GM06990 (cell line): ENCODE data around the gene TPH2.

Experiments used
- DNase-seq: peaks from one replicate; pipeline ENCODE4 v3.0.0-alpha.2; 2011; ENCODE audit not compliant: insufficient read length; ENCODE audit errors: extremely low read depth
- H3K27me3 ChIP-seq: replicated peaks from 2 replicates; pipeline ENCODE4 v1.6.0; 2011; ENCODE audit warnings: low read length; ENCODE audit not compliant: control insufficient read depth, insufficient read depth
- H3K36me3 ChIP-seq: 2 replicates; pipeline ENCODE4 v1.5.1; 2011; ENCODE audit warnings: low read length; ENCODE audit not compliant: control insufficient read depth, insufficient read depth
- H3K4me3 ChIP-seq: replicated peaks from 2 replicates; pipeline ENCODE4 v1.5.1; 2011; ENCODE audit warnings: low read depth, mild to moderate bottlenecking, control low read depth, low read length
- TF ChIP-seq, protein P1 (sequence below): IDR thresholded peaks from 2 replicates; pipeline ENCODE4 v1.5.1; 2011; ENCODE audit warnings: low read length, control low read depth, mild to moderate bottlenecking, inconsistent platforms; ENCODE audit not compliant: insufficient read depth, poor library complexity, severe bottlenecking

Gene TPH2

GRCh38 chr12:71935594-71935993, 3.1 kb upstream of the TPH2 start:
- TF ChIP-seq, protein P1, sequence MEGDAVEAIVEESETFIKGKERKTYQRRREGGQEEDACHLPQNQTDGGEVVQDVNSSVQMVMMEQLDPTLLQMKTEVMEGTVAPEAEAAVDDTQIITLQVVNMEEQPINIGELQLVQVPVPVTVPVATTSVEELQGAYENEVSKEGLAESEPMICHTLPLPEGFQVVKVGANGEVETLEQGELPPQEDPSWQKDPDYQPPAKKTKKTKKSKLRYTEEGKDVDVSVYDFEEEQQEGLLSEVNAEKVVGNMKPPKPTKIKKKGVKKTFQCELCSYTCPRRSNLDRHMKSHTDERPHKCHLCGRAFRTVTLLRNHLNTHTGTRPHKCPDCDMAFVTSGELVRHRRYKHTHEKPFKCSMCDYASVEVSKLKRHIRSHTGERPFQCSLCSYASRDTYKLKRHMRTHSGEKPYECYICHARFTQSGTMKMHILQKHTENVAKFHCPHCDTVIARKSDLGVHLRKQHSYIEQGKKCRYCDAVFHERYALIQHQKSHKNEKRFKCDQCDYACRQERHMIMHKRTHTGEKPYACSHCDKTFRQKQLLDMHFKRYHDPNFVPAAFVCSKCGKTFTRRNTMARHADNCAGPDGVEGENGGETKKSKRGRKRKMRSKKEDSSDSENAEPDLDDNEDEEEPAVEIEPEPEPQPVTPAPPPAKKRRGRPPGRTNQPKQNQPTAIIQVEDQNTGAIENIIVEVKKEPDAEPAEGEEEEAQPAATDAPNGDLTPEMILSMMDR: no peak
- Histone ChIP-seq H3K27me3 (no peaks in the 10 kb centered on the region), H3K4me3 (no peak overlapping the region), H3K36me3 (no peaks in the 10 kb centered on the region)
- peak; percentile 33 for DNase-seq

GRCh38 chr12:71940068-71940467, 1.4 kb downstream of the TPH2 start:
- no peaks in the 10 kb centered on the region for H3K27me3 ChIP-seq
- no peak overlapping the region for H3K4me3 ChIP-seq
- TF ChIP-seq, protein P1: no peak
- no peak for DNase-seq
- H3K36me3 ChIP-seq: no peaks in the 10 kb centered on the region

DNA sequence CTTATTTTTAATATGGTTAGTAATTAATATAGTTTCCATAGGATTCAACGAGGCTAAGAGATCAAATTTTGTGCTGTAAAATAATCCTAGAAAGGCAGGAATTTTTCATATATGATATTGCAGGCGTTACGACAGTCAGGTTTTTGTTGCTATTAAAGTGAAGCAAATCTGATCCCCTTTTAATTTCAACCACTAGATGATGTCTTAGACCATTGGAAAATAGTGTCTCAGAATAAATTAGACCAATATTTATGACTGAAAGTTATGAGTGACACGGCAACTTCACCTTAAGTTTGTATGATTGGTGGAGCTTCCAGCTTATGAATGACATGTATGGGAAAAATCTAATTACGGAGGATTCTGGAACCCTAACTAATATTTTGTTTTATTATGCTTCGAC, 2.5 kb downstream of the TPH2 start:
- TF ChIP-seq, protein P1: no peak
- DNase-seq: no peak
- no peak overlapping the region for H3K4me3 ChIP-seq
- no peaks in the 10 kb centered on the region for H3K36me3 ChIP-seq
- no peaks in the 10 kb centered on the region; the same call in 1 of the 2 replicates for H3K27me3 ChIP-seq

- no peak for DNase-seq
- no peak overlapping the region for H3K4me3 ChIP-seq
- TF ChIP-seq, protein P1: no peak
- no peaks in the 10 kb centered on the region; the same call in 1 of the 2 replicates for H3K27me3 ChIP-seq
- H3K36me3 ChIP-seq: no peaks in the 10 kb centered on the region
Observed at GRCh38 chr12:71942259-71942658, 3.6 kb downstream of the TPH2 start.

DNA sequence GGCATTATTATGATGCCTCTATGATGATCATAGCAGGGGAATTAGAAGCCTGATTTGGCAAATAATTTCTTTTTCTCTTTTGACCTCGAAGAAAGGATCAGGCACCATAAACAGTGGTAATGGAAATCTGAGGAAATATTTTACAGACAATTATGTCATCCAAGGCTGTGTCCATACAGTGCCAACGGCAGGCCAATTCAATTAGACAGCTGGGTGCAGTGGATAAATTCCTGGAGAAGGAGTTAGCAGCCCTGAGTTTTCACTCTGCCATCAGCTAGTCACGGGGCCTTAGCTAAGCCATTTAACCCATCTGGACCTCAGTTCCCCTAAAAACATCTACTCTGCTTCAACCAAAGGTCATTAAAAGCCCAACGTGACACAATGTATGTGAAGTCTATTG, 4.1 kb downstream of the TPH2 start:
- Histone ChIP-seq H3K4me3 (no peak overlapping the region), H3K27me3 (no peaks in the 10 kb centered on the region; the same call in 1 of the 2 replicates), H3K36me3 (no peaks in the 10 kb centered on the region)
- no peak for DNase-seq
- TF ChIP-seq, protein P1: no peak

GRCh38 chr12:71945121-71945520, 6.5 kb downstream of the TPH2 start:
- TF ChIP-seq, protein P1: no peak
- no peak overlapping the region for H3K4me3 ChIP-seq
- no peak for DNase-seq
- no peaks in the 10 kb centered on the region; the same call in 1 of the 2 replicates for H3K27me3 ChIP-seq
- H3K36me3 ChIP-seq: no peaks in the 10 kb centered on the region
